SK-MEL-5 (cell line): ENCODE results near the gene OTUB1. TPM values are rescaled to one million over a fixed set of nuclear protein-coding genes. Genes with fewer than 3 reads are reported as not detected.

Experiments used
- small RNA-seq, 2 experiments: library from RNA; depleted of rRNA; stranded (forward); fragments of <200 nt; gene quantifications; one replicate each; pipeline ENCODE3, GENCODE V24; 2014
- total RNA-seq: library from RNA; depleted of rRNA; stranded (reverse); fragments of >200 nt; shearing (Covaris generic); gene quantifications from 2 replicates; pipeline ENCODE4 v1.2.3, GENCODE V29; 2014; rRNA removed

OTUB1 gene
- total RNA-seq, 1 experiment from 2014 or later: 37.3 TPM

Small RNA genes lying within 50 kb of the gene (small RNA-seq; reads per million reads assigned to genes)
- 0 to 0.14 reads per million in 2 experiments for gene RNU6-45P

Other genes starting within 250 kb of the OTUB1 start
- 5.4 and 7.3 TPM in 2 replicates for gene ZFTA, start 217.7 kb upstream of the OTUB1 start, total RNA-seq
- gene SPINDOC, start 173.0 kb upstream of the OTUB1 start, total RNA-seq: 15.0 and 17.7 TPM in 2 replicates
- 7.8 and 11.2 TPM in 2 replicates for gene MARK2, start 147.3 kb upstream of the OTUB1 start, total RNA-seq
- 0.63 and 0.80 TPM in 2 replicates for gene RCOR2, start 69.3 kb upstream of the OTUB1 start, total RNA-seq
- gene NAA40, start 47.4 kb upstream of the OTUB1 start, total RNA-seq: 8.7 and 10.0 TPM in 2 replicates
- 583 and 585 TPM in 2 replicates for gene COX8A, start 11.8 kb upstream of the OTUB1 start, total RNA-seq
- gene FLRT1, start 49.5 kb downstream of the OTUB1 start, total RNA-seq: not detected in 2 replicates
- gene MACROD1, start 179.7 kb downstream of the OTUB1 start, total RNA-seq: 15.0 and 15.7 TPM in 2 replicates
- 218 and 248 TPM in 2 replicates for gene STIP1, start 199.7 kb downstream of the OTUB1 start, total RNA-seq
- gene FERMT3, start 220.3 kb downstream of the OTUB1 start, total RNA-seq: 0.13 and 0.29 TPM in 2 replicates
- gene TRPT1, start 239.7 kb downstream of the OTUB1 start, total RNA-seq: 30.7 and 35.6 TPM in 2 replicates
- 50.4 and 52.1 TPM in 2 replicates for gene NUDT22, start 239.8 kb downstream of the OTUB1 start, total RNA-seq
- 4.3 and 6.5 TPM in 2 replicates for gene DNAJC4, start 244.1 kb downstream of the OTUB1 start, total RNA-seq
- gene VEGFB, start 248.1 kb downstream of the OTUB1 start, total RNA-seq: 37.3 and 40.1 TPM in 2 replicates